ENCODE data around the gene TMEM132D. TPM values are rescaled to one million over a fixed set of nuclear protein-coding genes. Genes with fewer than 3 reads are reported as not detected.

TMEM132D gene
- total and polyA plus RNA-seq, 4 donors = 0.01 to 0.14 (median 0.08) TPM

GRCh38 chr12:129811963-129812362 lies 91.9 kb downstream of the TMEM132D start (continued):
- TF ChIP-seq RAD21 (IDR thresholded peaks at IDR 0.05) (no peak), FOXA2 (IDR thresholded peaks at IDR 0.05) (no peak), SP1 (IDR thresholded peaks at IDR 0.05) (no peak), ZBTB33 (IDR thresholded peaks at IDR 0.05) (no peak), HNF4G (IDR thresholded peaks at IDR 0.05) (no peak), ATF3 (IDR thresholded peaks at IDR 0.05) (no peak), YY1 (IDR thresholded peaks at IDR 0.05) (no peak)

- no peaks in the 10 kb centered on the region for H3K9me3 ChIP-seq (ENCODE audit: control insufficient read depth in 4 of 4, low read length in 3 of 4)
- H3K27ac ChIP-seq (ENCODE audit: low read depth in 1 of 2, low read length in 2 of 2) = no peak overlapping the region
- no peaks in the 10 kb centered on the region for H3K36me3 ChIP-seq (ENCODE audit: control insufficient read depth in 4 of 4, insufficient read depth in 3 of 4, low read depth in 1 of 4, low read length in 3 of 4)
- no peaks in the 10 kb centered on the region for H3K27me3 ChIP-seq (ENCODE audit: control insufficient read depth in 4 of 4, insufficient read depth in 4 of 4, low read length in 3 of 4)
- no peak for DNase-seq (ENCODE audit: low spot score)
- H3K4me3 ChIP-seq (ENCODE audit: low read depth in 1 of 3, low read length in 3 of 3) = no peak overlapping the region
- H3K4me1 ChIP-seq (ENCODE audit: control insufficient read depth in 4 of 4, insufficient read depth in 4 of 4, low read length in 3 of 4) = no peaks in the 10 kb centered on the region
- no peak for TF ChIP-seq HNF4A (conservative IDR thresholded peaks at IDR 0.05)
- WGBS = 79% methylated on average over 11 of the region's 11 CpGs
- H3K9ac ChIP-seq (ENCODE audit: low read depth in 1 of 2, low read length in 2 of 2) = no peak overlapping the region
Observed at GRCh38 chr12:129807136-129807535, 96.7 kb downstream of the TMEM132D start.

GRCh38 chr12:129791396-129791795 lies 112.4 kb downstream of the TMEM132D start:
- H3K4me1 ChIP-seq (ENCODE audit: control insufficient read depth in 4 of 4, insufficient read depth in 4 of 4, low read length in 3 of 4) = no peaks in the 10 kb centered on the region
- H3K36me3 ChIP-seq (ENCODE audit: control insufficient read depth in 4 of 4, insufficient read depth in 3 of 4, low read depth in 1 of 4, low read length in 3 of 4) = no peaks in the 10 kb centered on the region
- no peak overlapping the region for H3K4me3 ChIP-seq (ENCODE audit: low read depth in 1 of 3, low read length in 3 of 3)
- H3K27ac ChIP-seq (ENCODE audit: low read depth in 1 of 2, low read length in 2 of 2) = no peak overlapping the region
- no peak for DNase-seq (ENCODE audit: low spot score)
- TF ChIP-seq REST (IDR thresholded peaks at IDR 0.05) (no peak), GABPA (IDR thresholded peaks at IDR 0.05 in 1 of 2, conservative IDR thresholded peaks at IDR 0.05 in 1 of 2) (no peak), TAF1 (conservative IDR thresholded peaks at IDR 0.05) (no peak), JUND (IDR thresholded peaks at IDR 0.05) (no peak), FOXA2 (IDR thresholded peaks at IDR 0.05) (no peak), CTCF (IDR thresholded peaks at IDR 0.05; ENCODE audit: low read depth, low read length, missing input control) (no peak), HNF4A (conservative IDR thresholded peaks at IDR 0.05) (no peak), ZBTB33 (IDR thresholded peaks at IDR 0.05) (no peak), RXRA (IDR thresholded peaks at IDR 0.05) (no peak), EGR1 (IDR thresholded peaks at IDR 0.05; ENCODE audit: low read depth in 2 of 2) (no peak), YY1 (IDR thresholded peaks at IDR 0.05) (no peak)
- H3K27me3 ChIP-seq (ENCODE audit: control insufficient read depth in 4 of 4, insufficient read depth in 4 of 4, low read length in 3 of 4) = peaks cover 0 to 2% (median 0%) of the 10 kb centered on the region in 4 donors
- 78% methylated on average over 5 of the region's 5 CpGs for WGBS
- H3K9me3 ChIP-seq (ENCODE audit: control insufficient read depth in 4 of 4, low read length in 3 of 4) = peaks cover 0 to 1% (median 0%) of the 10 kb centered on the region in 4 donors
- no peak overlapping the region for H3K9ac ChIP-seq (ENCODE audit: low read depth in 1 of 2, low read length in 2 of 2)

Measured in liver (tissue), 9 donors.